IMR-90 (cell line): Measurements from ENCODE around the gene SLC38A3. TPM values are rescaled to one million over a fixed set of nuclear protein-coding genes. Genes with fewer than 3 reads are reported as not detected.
"Not testable (repeated sequence)": the region's sequence is repeated elsewhere in the genome, so short reads cannot be mapped to it uniquely, and the experiment has no call there.

Experiments
- ATAC-seq: fragments of 200-7000 bp; cut with Tn5 transposase; 2 replicates; pipeline ENCODE4 v1.9.1; 2020; ENCODE audit warnings: low read depth, mild to moderate bottlenecking, moderate library complexity
- BruUV-seq: library from RNA; stranded (reverse); fragments of 400-500 nt; replicated peaks from 2 replicates; lab custom pipeline; 2021; lab: Mats Ljungman, UMichigan
- CTCF ChIA-PET: fragments of 300-600 bp; formaldehyde crosslinking; extraction: SDS; loops from one replicate; lab custom pipeline; 2021; ENCODE audit warnings: antibody characterized with exemption; lab: Yijun Ruan, JAX
- POLR2A ChIA-PET: fragments of 300-600 bp; sonication (Branson Sonifier 250); formaldehyde crosslinking; loops from one replicate; lab custom pipeline; 2022; ENCODE audit warnings: antibody characterized with exemption; ENCODE audit not compliant: unreplicated experiment; lab: Charles Lee
- DNase-seq: peaks from one replicate; pipeline ENCODE4 v3.0.0; 2013
- H2AFZ ChIP-seq: replicated peaks from 2 replicates; pipeline ENCODE3; 2013; ENCODE audit warnings: low read length, mild to moderate bottlenecking; ENCODE audit not compliant: poor library complexity
- H2AK5ac ChIP-seq: 2 replicates; pipeline ENCODE4 v1.6.1; 2013; ENCODE audit warnings: low read depth, low read length, inconsistent platforms
- H2AK9ac ChIP-seq: replicated peaks from 2 replicates; pipeline ENCODE3; 2013; ENCODE audit warnings: mild to moderate bottlenecking, low read depth, low read length, moderate library complexity; ENCODE audit not compliant: poor library complexity
- H2BK120ac ChIP-seq: 2 replicates; pipeline ENCODE4 v1.6.1; 2013; ENCODE audit warnings: low read depth, low read length, inconsistent platforms
- H2BK15ac ChIP-seq: 3 replicates; pipeline ENCODE4 v1.6.1; 2013; ENCODE audit warnings: low read depth, low read length, inconsistent platforms
- H2BK20ac ChIP-seq: 2 replicates; pipeline ENCODE4 v1.6.1; 2013; ENCODE audit warnings: low read depth, mild to moderate bottlenecking, inconsistent platforms, low read length, moderate library complexity
- H2BK5ac ChIP-seq: 2 replicates; pipeline ENCODE4 v1.6.1; 2013; ENCODE audit warnings: mild to moderate bottlenecking, low read depth, low read length, inconsistent platforms; ENCODE audit not compliant: poor library complexity, severe bottlenecking
- H3K14ac ChIP-seq: replicated peaks from 2 replicates; pipeline ENCODE4 v1.6.1; 2013; ENCODE audit warnings: low read depth, low read length, inconsistent platforms
- H3K18ac ChIP-seq: 2 replicates; pipeline ENCODE4 v1.6.1; 2013; ENCODE audit warnings: low read depth, low read length, control low read depth
- H3K23ac ChIP-seq: 2 replicates; pipeline ENCODE4 v1.6.1; 2013; ENCODE audit warnings: low read depth, low read length, inconsistent platforms
- H3K27ac ChIP-seq: 2 replicates; pipeline ENCODE4 v1.5.1; 2013; ENCODE audit warnings: mild to moderate bottlenecking, control low read depth, low read length; ENCODE audit not compliant: insufficient read depth
- H3K27me3 ChIP-seq: 2 replicates; pipeline ENCODE4 v1.6.1; 2013; ENCODE audit warnings: low read length; ENCODE audit not compliant: control insufficient read depth, insufficient read depth
- H3K36me3 ChIP-seq: 2 replicates; pipeline ENCODE4 v1.6.1; 2013; ENCODE audit warnings: low read length, mixed read lengths; ENCODE audit not compliant: control insufficient read depth, insufficient read depth
- H3K4ac ChIP-seq: 2 replicates; pipeline ENCODE4 v1.6.1; 2013; ENCODE audit warnings: low read depth, low read length, inconsistent platforms
- H3K4me1 ChIP-seq: 2 replicates; pipeline ENCODE4 v1.6.1; 2013; ENCODE audit warnings: low read length, mixed read lengths; ENCODE audit not compliant: control insufficient read depth, insufficient read depth
- H3K4me2 ChIP-seq: 2 replicates; pipeline ENCODE4 v1.6.1; 2013; ENCODE audit warnings: low read depth, mild to moderate bottlenecking, control low read depth, low read length, moderate library complexity
- H3K4me3 ChIP-seq: 2 replicates; pipeline ENCODE4 v1.5.1; 2013; ENCODE audit warnings: low read depth, mild to moderate bottlenecking, control low read depth, low read length, moderate library complexity; ENCODE audit not compliant: insufficient read depth
- H3K56ac ChIP-seq: 2 replicates; pipeline ENCODE4 v1.6.1; 2013; ENCODE audit warnings: low read length, inconsistent platforms; ENCODE audit not compliant: insufficient read depth; ENCODE audit errors: extremely low read depth
- H3K79me1 ChIP-seq, 2 experiments: 2 replicates each; pipeline ENCODE4 v1.6.1; 2013; ENCODE audit warnings: low read length in 2 of 2, inconsistent platforms in 1 of 2, low read depth in 1 of 2
- H3K9ac ChIP-seq: 2 replicates; pipeline ENCODE4 v1.6.1; 2013; ENCODE audit warnings: low read depth, low read length, control low read depth
- H3K9me1 ChIP-seq: 2 replicates; pipeline ENCODE4 v1.6.1; 2013; ENCODE audit warnings: low read length, inconsistent platforms; ENCODE audit not compliant: insufficient read depth
- H3K9me3 ChIP-seq: 2 replicates; pipeline ENCODE4 v1.6.1; 2013; ENCODE audit warnings: low read length; ENCODE audit not compliant: control insufficient read depth, insufficient read depth
- H4K20me1 ChIP-seq: 2 replicates; pipeline ENCODE4 v1.6.1; 2013; ENCODE audit warnings: low read length, inconsistent platforms; ENCODE audit not compliant: insufficient read depth
- H4K5ac ChIP-seq: 2 replicates; pipeline ENCODE4 v1.6.1; 2013; ENCODE audit warnings: mild to moderate bottlenecking, low read depth, low read length, control low read depth
- H4K8ac ChIP-seq, 2 experiments: 2 replicates each; pipeline ENCODE4 v1.6.1; 2013; ENCODE audit warnings: low read depth in 2 of 2, low read length in 2 of 2, control low read depth in 1 of 2, inconsistent platforms in 1 of 2
- H4K91ac ChIP-seq: 2 replicates; pipeline ENCODE4 v1.6.1; 2013; ENCODE audit warnings: low read depth, low read length, inconsistent platforms; ENCODE audit not compliant: insufficient read depth
- POLR2A ChIP-seq: IDR thresholded peaks from 2 replicates; pipeline ENCODE4 v1.6.1; 2012; ENCODE audit warnings: mild to moderate bottlenecking, low read depth, low read length
- RCOR1 ChIP-seq: IDR thresholded peaks from 2 replicates; pipeline ENCODE4 v1.6.1; 2012; ENCODE audit warnings: mild to moderate bottlenecking, low read length, improper control_type of control experiment; ENCODE audit not compliant: insufficient replicate concordance
- WGBS, 2 experiments: methylation state at CpG; one replicate each; pipeline versions ENCODE4 v1.1.5 to v1.1.7; 2013; ENCODE audit warnings: missing lambda C conversion rate in 2 of 2; ENCODE audit not compliant: insufficient read length in 1 of 2; ENCODE audit errors: extremely low coverage in 2 of 2; 5-methylcytosine and 5-hydroxymethylcytosine counted together
- dilution Hi-C: fragments of 300-500 bp; cut with HindIII; formaldehyde crosslinking; loops from one replicate; pipeline ENCODE4 v1.14.3; 2018; ENCODE audit warnings: low sequenced_read_pairs; ENCODE audit not compliant: unreplicated experiment
- in situ Hi-C: fragments of 300-500 bp; cut with MboI; formaldehyde crosslinking; loops from 3 replicates; pipeline ENCODE4 v1.14.3; 2019; ENCODE audit warnings: low sequenced_read_pairs, inconsistent platforms, mixed read lengths
- intact Hi-C: fragments of 100-400 bp; cut with micrococcal nuclease; formaldehyde crosslinking; loops from 2 replicates; pipeline ENCODE4 v1.10.0; 2022
- polyA plus RNA-seq, 3 experiments: library from polyadenylated mRNA; depleted of rRNA; stranded (reverse); fragments of >200 nt; gene quantifications; 2 replicates each; pipeline ENCODE4 v1.2.3, GENCODE V29; 2012; ENCODE audit warnings: low replicate concordance in 1 of 3
- total RNA-seq: library from RNA; depleted of rRNA; stranded (reverse); fragments of >200 nt; gene quantifications from 2 replicates; pipeline ENCODE4 v1.2.3, GENCODE V29; 2012

The SLC38A3 gene
- total and polyA plus RNA-seq, 2 of the 4 experiments (the other 2 are of a cell fraction) = 0.12 to 0.36 TPM

DNA sequence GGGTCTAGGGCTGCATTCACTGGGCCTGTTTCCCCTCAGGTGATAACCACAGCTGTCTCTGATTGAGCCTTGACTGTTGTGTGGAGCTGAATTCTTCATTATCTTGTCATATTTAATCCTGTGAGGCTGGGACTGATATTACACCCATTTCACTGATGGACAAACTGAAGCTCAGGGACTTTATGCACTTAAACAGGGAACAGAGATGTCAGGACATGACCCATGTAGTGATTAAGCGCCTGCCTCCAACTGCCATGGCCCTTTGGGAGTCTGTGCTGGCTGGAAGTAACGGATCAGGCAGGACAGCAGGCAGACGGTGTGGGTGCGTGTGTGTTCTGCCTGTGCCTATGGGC lies 38.4 kb downstream of the SLC38A3 start:
- Histone ChIP-seq H3K23ac (no peak overlapping the region), H3K14ac (no peak overlapping the region), H2AFZ (no peak overlapping the region), H2BK120ac (no peak overlapping the region), H3K4me1 (peaks cover 59% of the 10 kb centered on the region), H3K9ac (no peak overlapping the region), H4K20me1 (peaks cover 85% of the 10 kb centered on the region), H3K56ac (no peak overlapping the region), H2AK9ac (no peak overlapping the region), H2AK5ac (no peak overlapping the region), H3K4me3 (no peak overlapping the region), H3K79me1 (peaks cover 4 to 84% of the 10 kb centered on the region in 2 experiments; a peak in 3 of 4 replicates), H3K18ac (no peak overlapping the region; the same call in 1 of the 2 replicates), H3K4ac (no peak overlapping the region), H3K36me3 (peaks cover 28% of the 10 kb centered on the region), H2BK5ac (peak overlapping the region; percentile 1), H4K8ac (0 out of 4 replicates have a peak overlapping the region, but pooled peaks of 1 of the 2 experiments have one; percentile 11), H3K9me1 (peaks cover 7% of the 10 kb centered on the region), H3K4me2 (no peak overlapping the region), H2BK15ac (no peak overlapping the region), H3K27ac (peak overlapping the region; percentile 1; the same call in 1 of the 2 replicates), H4K91ac (no peak overlapping the region), H4K5ac (no peak overlapping the region), H2BK20ac (no peak overlapping the region), H3K27me3 (no peaks in the 10 kb centered on the region), H3K9me3 (no peaks in the 10 kb centered on the region)
- ChIA-PET CTCF (no interaction called here), POLR2A (interaction anchor here (0.6 kb wide), 1 partner anchor 49 kb away, joined by 3 read pairs; no protein-coding TSS in a partner anchor)
- WGBS, 2 experiments = 100% methylated on average over 1 of the region's 4 CpGs; no CpG with 5 or more reads in 1 of the 2 experiments
- in situ Hi-C loops (no loop called here), dilution Hi-C loops (no loop called here), intact Hi-C loops (no loop called here)
- BruUV-seq = no TSS peak
- DNase-seq (no peak), ATAC-seq (no peak)
- TF ChIP-seq POLR2A (no peak), RCOR1 (peak; percentile 60)

DNA sequence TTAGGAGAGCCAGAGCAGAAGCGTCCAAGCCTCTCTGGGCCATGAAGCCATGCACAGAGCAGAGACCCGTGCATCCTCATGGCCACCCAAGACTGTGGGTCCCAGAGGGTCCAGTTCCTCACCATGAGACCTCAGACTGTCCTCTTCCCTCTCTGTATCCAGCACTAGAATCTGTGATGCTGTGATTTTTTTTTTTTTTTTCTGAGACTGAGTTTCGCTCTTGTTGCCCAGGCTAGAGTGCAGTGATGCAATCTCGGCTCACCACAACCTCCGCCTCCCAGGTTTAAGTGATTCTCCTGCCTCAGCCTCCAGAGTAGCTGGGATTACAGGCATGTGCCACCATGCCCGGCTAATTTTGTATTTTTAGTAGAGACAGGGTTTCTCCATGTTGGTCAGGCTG lies 39.7 kb downstream of the SLC38A3 start:
- H2AFZ ChIP-seq, intact Hi-C loops, dilution Hi-C loops, H3K9ac ChIP-seq, H4K8ac ChIP-seq, H3K23ac ChIP-seq, H2AK9ac ChIP-seq, POLR2A ChIA-PET, H3K56ac ChIP-seq, ATAC-seq, H2BK120ac ChIP-seq, H3K27me3 ChIP-seq, BruUV-seq, H3K4ac ChIP-seq, H2BK15ac ChIP-seq, H2BK5ac ChIP-seq, H3K4me3 ChIP-seq, H4K5ac ChIP-seq, H2BK20ac ChIP-seq, H3K18ac ChIP-seq, in situ Hi-C loops, H3K9me1 ChIP-seq, H3K9me3 ChIP-seq, H4K91ac ChIP-seq, DNase-seq, H3K4me2 ChIP-seq: not testable (repeated sequence)
- H3K14ac ChIP-seq = peak overlapping the region; percentile 65; the same call in 1 of the 2 replicates
- peaks cover 85% of the 10 kb centered on the region for H4K20me1 ChIP-seq
- peaks cover 20% of the 10 kb centered on the region for H3K36me3 ChIP-seq
- WGBS, 2 experiments = no CpG with 5 or more reads among the region's 6 CpGs
- H3K4me1 ChIP-seq = peaks cover 62% of the 10 kb centered on the region
- peak overlapping the region; percentile 0; the same call in 1 of the 2 replicates for H2AK5ac ChIP-seq
- peak overlapping the region; percentile 22; the same call in 1 of the 2 replicates for H3K27ac ChIP-seq
- CTCF ChIA-PET = interaction anchor here (0.7 kb wide), 1 partner anchor 10 kb away, joined by 3 read pairs; no protein-coding TSS in a partner anchor
- H3K79me1 ChIP-seq = peaks cover 9 to 82% of the 10 kb centered on the region in 2 experiments; a peak in 3 of 4 replicates
